GM18867 (cell line): Measurements from ENCODE around the gene KRT6C.

ENCODE experiments used
- ATAC-seq: cut with Tn5 transposase; IDR thresholded peaks from one replicate; pipeline ENCODE4 v1.9.1; 2021; ENCODE audit warnings: mild to moderate bottlenecking, moderate library complexity; ENCODE audit not compliant: unreplicated experiment

Gene KRT6C

DNA sequence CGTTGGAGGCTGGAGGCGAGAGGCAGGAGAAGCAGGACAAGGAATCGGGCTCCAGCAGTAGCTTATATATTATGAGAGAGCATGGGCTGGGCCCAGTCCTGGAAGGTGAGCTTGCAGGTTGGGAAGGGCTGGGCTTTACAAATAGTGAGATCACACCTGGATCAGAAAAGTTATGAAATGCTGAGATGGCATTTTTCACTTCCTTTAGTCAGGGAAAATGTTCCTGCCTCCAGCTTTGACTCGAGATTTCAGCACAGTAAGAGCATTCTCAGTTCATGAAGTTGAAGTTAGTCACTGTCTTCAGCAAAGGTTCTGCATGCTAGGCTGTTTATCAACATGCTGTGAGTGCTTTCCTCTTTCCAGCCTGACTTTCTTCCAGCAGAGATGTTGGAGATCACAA is at the start of gene KRT6C:
TSS of gene KRT6C (minus strand) at position 38 of the 400 bp plus-strand sequence. CDS start 68 bp downstream, outside the sequence.
- no peak for ATAC-seq

DNA sequence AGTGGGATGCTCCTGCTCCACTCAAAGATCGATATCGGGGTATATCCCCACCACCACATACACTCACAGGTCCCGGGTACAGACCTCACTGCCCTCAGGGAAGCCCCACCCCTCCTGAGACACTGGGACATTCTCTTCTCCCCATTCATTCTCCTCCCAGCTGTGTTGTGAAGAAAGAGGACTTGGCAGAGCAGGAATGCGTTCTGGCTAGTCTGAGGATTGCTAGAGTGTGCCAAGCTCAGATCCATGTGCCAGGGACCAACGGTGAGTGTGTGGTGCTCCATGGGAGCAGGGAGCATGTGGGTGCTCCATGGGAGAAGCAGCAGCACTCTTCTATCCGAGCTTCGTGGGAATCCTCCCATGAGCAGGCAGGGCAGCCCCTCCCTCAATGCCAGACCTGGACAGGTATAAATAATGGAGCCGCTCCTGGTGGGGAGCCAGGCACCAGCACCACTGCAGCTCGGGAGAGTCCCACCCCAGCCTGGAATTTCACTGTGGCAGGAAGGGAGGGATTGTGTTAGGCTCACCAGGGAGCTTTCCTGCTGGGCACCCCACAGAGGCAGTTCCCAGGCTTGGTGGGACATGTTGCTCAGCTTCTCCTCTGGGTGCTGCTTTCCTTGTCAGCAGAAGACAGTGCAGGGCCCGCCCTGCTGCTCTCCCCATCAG is 48.9 kb upstream of the KRT6C start:
- no peak for ATAC-seq

DNA sequence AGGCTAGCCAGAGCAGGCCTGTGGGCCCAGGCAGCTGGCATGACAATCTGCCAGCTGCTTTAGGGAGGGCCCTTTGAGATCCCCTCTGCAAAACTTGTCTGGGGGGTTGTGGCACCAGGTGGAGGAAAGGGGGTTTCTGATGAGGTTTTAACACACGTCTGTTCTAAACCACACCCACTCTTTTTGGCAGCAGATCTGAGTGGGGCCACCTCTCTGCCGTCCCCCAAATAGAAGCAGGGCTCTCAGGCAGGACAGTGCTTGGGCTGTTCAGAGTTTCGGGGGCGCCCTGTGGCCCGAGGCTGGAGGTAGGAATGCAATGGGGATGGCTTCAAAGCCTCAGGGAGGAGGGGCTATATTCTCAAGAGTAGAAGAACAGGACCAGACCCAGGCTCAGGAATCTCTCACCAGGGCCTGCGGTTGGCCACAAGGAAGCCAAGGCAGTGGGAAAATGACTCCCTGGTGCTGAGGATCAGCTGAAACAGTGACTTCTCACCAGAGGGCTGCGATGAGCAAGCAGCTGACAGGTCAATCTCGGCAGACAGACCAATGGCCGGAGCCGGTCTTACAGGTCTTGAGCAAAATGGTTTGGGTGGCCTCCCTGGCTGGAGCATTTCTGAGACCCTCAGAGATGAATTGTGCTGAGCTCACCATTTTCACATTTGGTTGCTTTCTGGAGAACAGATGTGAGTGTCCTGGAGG is 48.1 kb upstream of the KRT6C start:
- no peak for ATAC-seq

DNA sequence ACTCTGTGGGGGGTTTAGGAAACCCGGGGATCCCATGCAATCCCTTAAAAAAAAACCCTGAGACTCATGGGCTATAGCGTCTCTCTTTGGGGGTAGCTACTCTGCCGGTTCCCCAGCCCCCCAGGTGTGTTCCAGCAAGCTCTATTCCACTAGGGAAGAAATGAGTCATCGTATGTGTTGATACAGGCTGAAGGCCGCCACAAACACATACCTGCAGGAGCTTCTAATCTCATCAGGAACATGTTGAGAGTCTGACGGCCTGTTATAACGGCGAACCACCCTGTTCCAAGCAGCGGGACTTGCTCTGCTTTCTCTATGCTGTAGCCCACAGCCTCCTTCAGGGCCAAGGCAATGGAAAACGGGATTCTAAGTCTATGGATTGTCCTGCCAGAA is 47.6 kb upstream of the KRT6C start:
- no peak for ATAC-seq

DNA sequence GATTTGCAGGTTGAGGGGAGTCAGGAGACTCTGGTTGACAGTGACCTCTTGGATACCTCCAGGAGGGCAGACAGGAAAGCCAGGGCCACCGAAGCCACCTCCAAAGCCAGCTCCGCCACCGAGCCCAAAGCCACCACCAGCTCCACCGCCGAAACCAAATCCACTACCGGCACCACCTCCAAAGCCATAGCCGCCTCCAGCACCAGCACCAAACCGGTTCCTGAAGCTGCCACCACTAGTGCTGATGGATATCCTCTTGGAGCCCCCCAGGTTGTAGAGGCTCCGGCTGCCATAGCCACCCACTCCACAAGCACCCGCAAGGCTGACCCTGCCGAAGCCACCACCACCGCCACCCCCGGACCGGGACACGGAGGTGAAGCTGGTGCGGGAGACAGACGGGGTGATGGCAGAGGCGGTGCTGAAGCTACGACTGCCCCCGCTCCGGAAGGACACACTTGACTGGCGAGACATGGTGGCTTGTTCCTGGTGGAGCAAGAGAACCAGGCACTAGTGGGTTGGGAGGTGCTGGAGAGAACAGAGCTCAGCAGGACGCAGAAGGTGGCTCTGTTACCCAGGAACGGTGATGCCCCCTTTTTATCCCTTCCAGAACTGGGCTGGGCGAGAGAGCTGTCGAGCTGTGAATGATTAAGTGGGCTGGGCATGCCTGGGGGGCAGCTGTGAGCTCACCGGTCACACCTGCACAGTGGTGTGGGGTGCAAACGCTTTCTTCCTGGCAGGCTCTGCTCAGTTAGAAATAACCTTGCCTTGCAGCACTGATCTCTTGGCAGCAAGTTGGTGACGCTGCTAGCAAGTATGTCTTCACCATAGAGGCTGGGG is 46.4 kb upstream of the KRT6C start, which contains the start of gene KRT5:
TSS of gene KRT5 (minus strand) at position 569 of the 837 bp plus-strand sequence. CDS start at position 471, 98 bp downstream.
- no peak for ATAC-seq

DNA sequence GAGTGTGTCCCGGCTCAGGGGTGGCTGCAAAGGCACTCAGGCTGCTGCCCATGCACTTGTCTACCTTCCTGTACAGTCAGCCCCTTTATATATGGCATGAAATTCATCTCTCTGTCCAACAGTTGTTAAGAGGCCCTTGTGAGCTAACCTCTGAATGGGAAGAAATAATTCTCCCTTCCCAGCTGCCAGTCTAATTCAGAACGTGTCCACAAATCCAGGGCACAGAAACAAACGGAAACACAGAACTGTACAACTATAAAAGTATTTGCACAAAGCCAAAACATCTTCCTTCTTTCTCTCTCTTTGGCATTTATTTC is 45.7 kb upstream of the KRT6C start:
- ATAC-seq = no peak

DNA sequence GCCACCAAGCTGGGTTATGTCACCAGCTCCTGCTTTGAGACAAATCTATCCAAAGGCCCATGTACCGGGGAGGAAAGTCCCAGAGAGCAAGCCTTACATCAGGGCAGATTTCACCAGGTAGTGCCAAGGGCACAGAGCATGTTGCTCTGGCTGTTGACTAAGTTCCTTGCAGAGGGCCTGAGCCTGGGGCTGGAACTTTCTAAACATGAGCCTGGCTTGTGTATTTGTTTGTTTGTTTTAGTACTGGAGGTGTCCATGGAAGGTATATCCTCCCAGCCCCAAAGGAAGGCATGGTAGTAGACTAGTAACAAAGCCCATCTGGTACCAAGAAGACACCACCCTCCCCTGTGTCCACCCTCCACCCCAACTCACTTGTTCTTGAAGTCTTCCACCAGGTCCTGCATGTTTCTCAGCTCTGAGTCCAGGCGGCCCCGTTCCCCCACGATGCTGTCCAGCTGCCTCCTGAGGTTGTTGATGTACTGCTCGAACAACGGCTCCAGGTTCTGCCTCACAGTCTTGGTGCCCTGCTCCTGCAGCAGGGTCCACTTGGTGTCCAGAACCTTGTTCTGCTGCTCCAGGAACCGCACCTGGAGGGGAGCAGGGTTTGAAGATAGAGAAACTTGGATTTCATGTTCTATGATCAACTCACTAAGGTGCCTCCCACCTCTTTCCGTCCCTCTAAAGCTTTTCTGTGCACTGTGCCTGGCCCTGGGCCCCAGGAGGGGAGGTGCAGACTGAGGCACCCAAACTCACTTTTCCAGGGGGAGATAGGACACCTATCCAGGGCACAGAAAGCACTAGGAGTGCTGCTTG is 45.2 kb upstream of the KRT6C start:
- ATAC-seq = no peak

DNA sequence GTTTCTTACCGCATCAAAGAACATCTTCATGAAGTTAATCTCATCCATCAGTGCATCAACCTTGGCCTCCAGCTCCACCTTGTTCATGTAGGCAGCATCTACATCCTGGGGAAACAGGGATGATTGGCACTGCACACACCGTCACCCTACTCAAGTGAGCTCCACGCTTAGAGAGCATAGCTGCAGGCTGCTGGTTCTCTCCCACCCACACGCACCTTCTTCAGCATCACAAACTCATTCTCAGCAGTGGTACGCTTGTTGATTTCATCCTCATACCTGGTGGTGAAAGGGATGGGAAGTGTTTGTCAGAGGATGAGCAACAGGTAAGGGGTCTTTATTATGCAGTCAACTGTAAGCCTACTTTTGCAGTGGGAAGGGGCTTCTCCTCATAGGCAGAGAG is 44.3 kb upstream of the KRT6C start:
- no peak for ATAC-seq

DNA sequence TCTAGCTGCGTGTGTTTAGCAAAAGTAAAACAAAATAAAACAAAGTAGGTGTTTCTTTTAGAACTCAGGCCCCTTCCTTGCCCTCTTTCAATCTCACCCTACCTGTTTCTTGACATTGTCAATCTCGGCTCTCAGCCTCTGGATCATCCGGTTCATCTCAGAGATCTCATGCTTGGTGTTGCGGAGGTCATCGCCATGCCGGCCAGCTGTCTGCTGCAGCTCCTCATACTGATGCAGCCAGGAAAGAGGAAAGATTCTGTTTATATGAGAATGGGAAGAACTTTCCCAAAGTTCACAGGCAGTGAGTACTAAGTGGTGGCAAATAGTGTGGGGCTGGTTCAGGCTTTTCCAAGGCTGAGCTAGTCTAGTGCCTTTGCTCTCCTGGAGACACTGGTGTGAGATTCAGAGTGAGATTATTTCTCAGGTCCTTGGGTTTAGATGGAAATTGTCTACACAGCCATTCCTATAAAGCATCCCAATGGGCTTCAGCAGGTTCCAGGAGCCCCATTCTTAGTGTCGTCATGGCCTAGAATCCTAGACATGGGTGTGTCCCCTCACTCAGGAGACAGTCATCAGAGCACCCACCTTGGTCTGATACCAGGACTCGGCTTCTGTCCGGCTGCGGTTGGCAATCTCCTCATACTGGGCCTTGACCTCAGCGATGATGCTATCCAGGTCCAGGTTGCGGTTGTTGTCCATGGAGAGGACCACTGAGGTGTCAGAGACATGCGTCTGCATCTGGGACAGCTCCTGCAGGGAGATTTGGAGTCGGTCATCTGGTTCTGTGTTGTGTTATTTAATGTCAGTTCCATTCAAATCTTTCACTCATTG is 43.6 kb upstream of the KRT6C start:
- ATAC-seq = no peak

DNA sequence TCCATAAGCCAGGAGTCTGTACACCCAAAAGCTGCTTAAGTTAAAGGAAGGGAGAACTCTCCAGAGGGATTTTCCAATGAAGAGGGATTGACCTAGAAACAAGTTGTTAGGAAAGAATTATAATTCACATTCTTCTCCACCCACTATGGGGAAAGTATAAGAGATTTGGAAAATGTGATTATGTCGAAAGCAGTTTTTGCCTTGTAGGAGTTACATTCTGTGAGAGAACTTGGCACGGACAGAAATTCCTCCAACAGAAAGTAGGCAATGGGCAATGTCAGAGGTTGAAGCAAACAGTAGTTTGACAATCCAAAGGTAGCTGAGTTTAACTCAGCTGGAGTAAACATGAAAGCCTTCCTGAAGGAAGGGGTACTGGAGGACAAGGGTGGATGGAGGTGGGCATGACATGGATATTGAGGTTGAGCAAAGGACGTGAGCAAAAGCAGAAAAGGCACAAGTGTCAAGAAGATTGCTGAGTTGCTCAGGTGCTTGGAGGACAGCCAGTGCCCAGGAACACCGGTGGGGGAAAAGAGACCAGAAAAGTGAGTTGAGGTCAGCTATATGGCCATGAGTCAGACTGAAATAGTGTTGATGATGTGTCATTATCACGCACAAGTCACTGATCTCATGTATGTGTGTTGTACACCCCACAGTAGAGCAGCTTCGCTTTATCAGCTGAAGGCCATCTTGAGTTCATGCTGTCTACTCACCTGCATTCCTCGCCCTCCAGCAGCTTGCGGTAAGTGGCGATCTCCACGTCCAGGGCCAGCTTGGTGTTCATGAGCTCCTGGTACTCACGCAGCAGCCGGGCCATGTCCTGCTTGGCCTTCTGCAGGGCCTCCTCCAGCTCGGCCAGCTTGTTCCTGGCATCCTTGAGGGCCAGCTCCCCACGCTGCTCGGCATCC is 42.6 kb upstream of the KRT6C start:
- no peak for ATAC-seq

DNA sequence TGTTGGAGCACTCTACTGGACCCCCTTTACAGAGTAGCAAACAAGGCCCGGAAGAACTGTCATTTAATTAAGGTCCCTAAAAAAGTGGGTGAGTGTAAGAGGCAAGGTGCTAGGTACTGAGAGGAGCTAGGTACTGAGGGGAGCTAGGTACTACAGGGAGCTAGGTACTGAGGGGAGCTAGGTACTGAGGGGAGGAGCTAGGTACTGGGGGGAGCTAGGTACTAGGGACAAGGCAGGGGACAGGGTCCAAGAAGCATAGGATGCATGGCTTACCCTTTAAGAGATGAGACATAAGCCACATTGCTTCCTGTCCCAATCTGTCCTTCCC is 41.7 kb upstream of the KRT6C start:
- ATAC-seq = no peak

DNA sequence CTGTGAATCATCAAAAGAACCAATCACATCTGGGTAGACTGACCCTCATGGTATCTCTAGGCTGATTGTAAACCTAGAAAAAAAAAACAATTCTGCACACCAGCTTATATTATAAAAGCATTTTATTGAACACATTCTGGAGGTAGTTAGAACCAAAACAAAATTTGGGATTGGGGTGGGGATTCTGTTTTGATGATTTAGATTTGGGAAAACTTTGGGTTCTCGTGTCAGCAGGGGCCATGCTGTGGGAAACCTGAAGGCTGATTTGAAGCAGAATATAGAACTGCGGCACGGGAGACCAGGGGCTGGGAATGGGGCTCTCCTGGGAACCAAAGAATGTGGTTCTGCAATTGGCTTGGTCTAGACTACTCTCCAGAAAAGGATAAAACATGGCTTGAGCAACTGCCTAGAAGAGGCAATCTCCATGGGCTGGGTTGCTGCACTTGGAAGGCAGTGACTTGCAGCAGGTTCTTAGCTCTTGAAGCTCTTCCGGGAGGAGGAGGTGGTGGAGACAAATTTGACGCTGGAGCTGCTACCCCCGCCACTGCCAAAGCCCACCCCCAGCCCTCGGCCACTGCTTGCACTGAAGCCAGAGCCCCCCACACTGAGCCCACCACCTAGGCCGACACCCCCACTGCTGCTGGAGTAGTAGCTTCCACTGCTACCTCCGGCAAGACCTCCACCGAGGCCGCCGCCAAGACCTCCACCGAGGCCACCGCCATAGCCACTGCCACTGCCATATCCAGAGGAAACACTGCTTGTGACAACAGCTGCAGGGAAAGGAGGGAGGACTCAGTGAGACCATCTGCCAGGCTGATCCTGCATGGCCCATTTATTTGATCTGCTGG is 41.1 kb upstream of the KRT6C start:
- ATAC-seq = no peak

DNA sequence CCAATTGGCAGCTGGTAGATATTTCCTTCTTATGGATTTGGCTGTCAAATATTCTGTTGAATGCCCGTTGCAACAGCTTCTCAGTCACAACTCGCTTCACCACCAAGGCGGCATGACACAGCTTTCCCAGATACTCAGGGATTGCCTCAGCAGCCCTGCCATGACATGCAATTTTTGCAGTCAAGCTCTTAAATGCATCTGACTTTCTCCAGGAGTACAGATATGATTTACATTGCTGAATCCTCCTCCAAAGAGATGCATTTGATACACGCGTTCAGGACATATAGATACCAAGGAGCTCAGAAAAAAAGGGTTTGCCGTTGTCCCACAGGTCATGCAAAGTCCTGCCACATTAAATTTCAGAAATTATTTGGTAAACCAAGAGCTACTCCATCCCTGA is 40.1 kb upstream of the KRT6C start:
- no peak for ATAC-seq

DNA sequence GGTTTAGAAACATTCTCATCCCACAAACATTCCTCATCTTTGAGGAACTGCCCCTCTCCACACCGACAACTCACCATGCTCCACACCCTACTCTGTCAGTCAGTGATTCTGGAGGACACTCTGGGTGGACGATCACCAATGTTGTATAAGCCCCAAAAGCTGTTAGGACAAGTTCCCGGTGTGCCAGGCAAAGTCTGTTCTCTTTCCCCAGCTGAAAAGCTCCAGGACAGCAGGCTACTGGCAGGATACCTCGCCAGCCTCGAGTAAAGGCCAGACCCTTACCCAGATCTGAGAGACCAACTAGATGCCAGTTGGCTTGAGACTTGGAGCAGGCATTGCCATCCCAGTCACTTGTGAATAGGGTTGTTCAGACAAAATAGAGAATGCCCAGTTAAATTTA is 34.6 kb upstream of the KRT6C start:
- ATAC-seq = no peak

DNA sequence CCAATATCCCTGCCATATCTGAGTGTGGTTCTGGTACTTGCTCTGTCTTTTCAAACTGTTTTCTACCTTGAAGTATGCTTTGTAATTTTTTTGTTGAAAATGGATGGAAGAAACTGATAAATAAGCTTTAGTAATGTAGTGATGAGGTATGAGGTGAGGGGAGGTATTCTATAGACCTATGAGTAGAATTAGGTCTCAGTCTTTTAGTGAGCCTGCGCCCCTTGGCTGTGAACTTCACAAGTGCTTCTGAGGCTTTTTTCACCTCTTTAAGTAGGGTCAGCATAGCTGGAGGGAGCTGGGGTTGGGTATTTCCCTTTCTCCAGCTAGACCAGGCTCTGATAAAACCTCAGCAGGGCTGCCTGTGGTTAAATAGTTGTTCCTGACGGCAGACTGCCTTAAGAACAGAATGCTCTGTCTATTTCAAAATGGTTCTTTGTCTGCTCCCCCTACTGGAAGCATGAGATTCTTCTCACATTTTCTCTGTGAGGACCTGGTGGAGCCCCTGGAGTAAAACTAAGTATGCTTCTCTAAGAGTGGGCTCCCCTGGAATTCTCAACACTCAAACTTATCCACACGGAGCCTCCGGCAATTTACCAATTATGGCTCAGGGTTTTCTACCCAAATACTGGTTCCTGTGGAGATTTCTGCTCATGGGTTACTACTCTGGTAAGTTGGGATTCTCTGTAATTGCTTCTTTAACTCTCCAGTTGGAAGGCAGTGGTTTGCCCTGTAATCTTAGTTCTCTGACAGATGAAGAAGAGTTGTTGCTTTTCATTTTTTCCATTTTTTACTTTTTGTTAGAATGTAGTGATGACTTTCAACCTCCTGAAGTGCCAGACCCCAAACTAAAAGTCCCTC is 33.5 kb upstream of the KRT6C start:
- no peak for ATAC-seq

DNA sequence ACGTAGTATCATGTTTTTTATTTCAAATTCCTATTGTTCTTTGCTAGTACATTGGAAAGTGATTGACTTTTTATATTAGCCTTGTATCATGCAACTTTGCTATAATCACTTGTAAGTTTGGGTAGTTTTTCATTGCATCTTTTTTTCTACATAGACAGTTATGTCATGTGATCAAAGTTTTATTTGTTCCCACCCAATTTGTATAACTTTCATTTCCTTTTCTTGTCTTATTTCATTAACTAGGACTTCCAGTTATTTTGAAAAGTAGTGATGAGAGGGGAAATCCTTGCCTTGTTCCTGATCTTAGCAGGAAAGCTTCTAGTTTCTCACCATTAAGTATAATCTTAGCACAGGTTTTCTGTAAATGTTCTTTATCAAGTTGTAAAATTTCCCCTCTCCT is 29.3 kb upstream of the KRT6C start:
- no peak for ATAC-seq

DNA sequence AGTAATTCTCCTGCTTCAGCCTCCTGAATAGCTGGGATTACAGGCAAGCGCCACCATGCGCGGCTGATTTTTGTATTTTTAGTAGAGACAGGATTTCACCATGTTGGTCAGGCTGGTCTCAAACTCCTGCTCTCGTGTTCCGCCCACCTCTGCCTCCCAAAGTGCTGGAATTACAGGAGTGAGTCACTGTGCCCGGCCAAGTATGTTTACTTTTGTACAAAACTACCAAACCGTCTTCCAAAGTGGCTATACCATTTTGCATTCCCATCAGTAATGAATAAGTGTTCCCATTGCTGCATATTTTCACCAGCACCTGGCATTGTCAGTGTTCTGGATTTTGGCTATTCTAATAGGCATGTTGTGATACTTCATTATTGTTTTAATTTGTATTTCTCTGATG is 27.9 kb upstream of the KRT6C start:
- ATAC-seq = no peak
